Measurements from ENCODE around the gene EGFL7. TPM values are rescaled to one million over a fixed set of nuclear protein-coding genes. Genes with fewer than 3 reads are reported as not detected.

Gene EGFL7
- total RNA-seq, 1 experiment from 2014 or later = 56.2 TPM

GRCh38 chr9:136672431-136673087 is 9.8 kb downstream of the EGFL7 start:
- no peak for DNase-seq (ENCODE audit: low read depth)

- no peak for DNase-seq (ENCODE audit: low read depth)
Observed at GRCh38 chr9:136673088-136673974, 10.6 kb downstream of the EGFL7 start.

GRCh38 chr9:136673975-136674785 is 11.5 kb downstream of the EGFL7 start:
- no peak for DNase-seq (ENCODE audit: low read depth)

GRCh38 chr9:136674786-136675349 is 12.2 kb downstream of the EGFL7 start:
- no peak for DNase-seq (ENCODE audit: low read depth)

- DNase-seq (ENCODE audit: low read depth) = no peak
Observed at GRCh38 chr9:136675477-136676296, 13.0 kb downstream of the EGFL7 start.

- DNase-seq (ENCODE audit: low read depth) = no peak
Observed at GRCh38 chr9:136676297-136676794, 13.6 kb downstream of the EGFL7 start.

- no peak for DNase-seq (ENCODE audit: low read depth)
Observed at GRCh38 chr9:136676920-136677686, 14.4 kb downstream of the EGFL7 start.

GRCh38 chr9:136678034-136678433 is 15.3 kb downstream of the EGFL7 start:
- DNase-seq (ENCODE audit: low read depth) = no peak

- DNase-seq (ENCODE audit: low read depth) = no peak
Observed at GRCh38 chr9:136678624-136679023, 15.9 kb downstream of the EGFL7 start.

- no peak for DNase-seq (ENCODE audit: low read depth)
Observed at GRCh38 chr9:136679431-136679941, 16.8 kb downstream of the EGFL7 start.

- DNase-seq (ENCODE audit: low read depth) = no peak
Observed at GRCh38 chr9:136681029-136681428, 18.3 kb downstream of the EGFL7 start.

- DNase-seq (ENCODE audit: low read depth) = no peak
Observed at GRCh38 chr9:136681945-136682699, 19.4 kb downstream of the EGFL7 start.

- DNase-seq (ENCODE audit: low read depth) = no peak
Observed at GRCh38 chr9:136682710-136683109, 20.0 kb downstream of the EGFL7 start.

GRCh38 chr9:136683173-136683745 is 20.5 kb downstream of the EGFL7 start:
- DNase-seq (ENCODE audit: low read depth) = no peak

- no peak for DNase-seq (ENCODE audit: low read depth)
Observed at GRCh38 chr9:136683755-136684154, 21.0 kb downstream of the EGFL7 start.

- DNase-seq (ENCODE audit: low read depth) = no peak
Observed at GRCh38 chr9:136684339-136684738, 21.6 kb downstream of the EGFL7 start.

GRCh38 chr9:136684799-136685198 is 22.1 kb downstream of the EGFL7 start:
- DNase-seq (ENCODE audit: low read depth) = no peak

- no peak for DNase-seq (ENCODE audit: low read depth)
Observed at GRCh38 chr9:136685216-136685615, 22.5 kb downstream of the EGFL7 start.
